Upper lobe of left lung (tissue), 6 donors: ENCODE results near the gene ZBTB12. TPM values are rescaled to one million over a fixed set of nuclear protein-coding genes. Genes with fewer than 3 reads are reported as not detected.

ENCODE experiments used
- ATAC-seq, 2 donors: fragments of 200-7000 bp; cut with Tn5 transposase; one replicate each; pipeline ENCODE4 v1.9.1; 2022; ENCODE audit warnings: mild to moderate bottlenecking in 2 of 2, moderate library complexity in 2 of 2; ENCODE audit not compliant: low FRiP score in 2 of 2
- DNase-seq, 2 donors: peaks; one replicate each; pipeline ENCODE4 v3.0.0-alpha.2; 2019 to 2020
- H3K27ac ChIP-seq, 4 donors: fragments of 200-600 bp; sonication (generic); one replicate each; pipeline ENCODE4 v1.5.1; 2016 to 2019
- H3K27me3 ChIP-seq, 4 donors: fragments of 200-600 bp; sonication (generic); one replicate each; pipeline ENCODE4 v1.5.1; 2017 to 2019
- H3K36me3 ChIP-seq, 4 donors: fragments of 200-600 bp; sonication (generic); one replicate each; pipeline ENCODE4 v1.5.1; 2016 to 2019
- H3K4me1 ChIP-seq, 4 donors: fragments of 200-600 bp; sonication (generic); one replicate each; pipeline ENCODE4 v1.5.1; 2018 to 2019
- H3K4me3 ChIP-seq, 4 donors: fragments of 200-600 bp; sonication (generic); one replicate each; pipeline ENCODE4 v1.5.1; 2017 to 2019; ENCODE audit warnings: mild to moderate bottlenecking in 2 of 4, moderate library complexity in 1 of 4
- H3K9me3 ChIP-seq, 4 donors: fragments of 200-600 bp; sonication (generic); one replicate each; pipeline ENCODE4 v1.5.1; 2018 to 2019
- CTCF ChIP-seq, 6 experiments: fragments of 450-650 bp in 4 of 6; fragments of 200-600 bp in 2 of 6; sonication (generic) in 2 of 6; IDR thresholded peaks; one replicate each; pipeline ENCODE4 v1.5.1; 2016 to 2019; ENCODE audit warnings: antibody characterized with exemption in 6 of 6
- EP300 ChIP-seq, 4 donors: sonication (generic); formaldehyde crosslinking; IDR thresholded peaks; one replicate each; pipeline ENCODE4 v1.5.1; 2017; ENCODE audit warnings: antibody characterized with exemption in 4 of 4, control low read depth in 2 of 4
- POLR2A ChIP-seq, 4 donors: fragments of 450-650 bp; IDR thresholded peaks; one replicate each; pipeline ENCODE4 v1.5.1; 2016 to 2017; ENCODE audit warnings: antibody characterized with exemption in 4 of 4, mild to moderate bottlenecking in 2 of 4
- POLR2AphosphoS5 ChIP-seq, 2 donors: sonication (generic); formaldehyde crosslinking; IDR thresholded peaks; one replicate each; pipeline ENCODE4 v1.5.1; 2017; ENCODE audit warnings: antibody characterized with exemption in 2 of 2
- WGBS, 2 donors: methylation state at CpG; one replicate each; pipeline ENCODE4 v1.1.5; 2017 to 2018; 5-methylcytosine and 5-hydroxymethylcytosine counted together
- total RNA-seq, 6 donors: library from RNA; depleted of rRNA in 4 of 6; stranded (reverse); fragments of >200 nt in 4 of 6; gene quantifications; one replicate each; pipeline versions ENCODE4 v1.1.0 to v1.2.1, GENCODE V29; 2016 to 2021
- donor health status: DM: no; HTN: no; CAD: no; lungs with moderate emphysema.
- donor health status: DM: no; HTN: yes; CAD: no; lungs with severe emphysema.

ZBTB12 gene
- total RNA-seq, 6 donors from 2014 or later: 1.0 to 7.5 (median 2.2) TPM

GRCh38 chr6:31878222-31878621 lies 23.7 kb downstream of the ZBTB12 start:
- H3K27me3 ChIP-seq: no peaks in the 10 kb centered on the region
- ATAC-seq: peak in 1 of 2 donors; percentile 34
- H3K27ac ChIP-seq: peak overlapping the region; percentile 48 to 78 (median 72)
- H3K4me1 ChIP-seq: peaks cover 0 to 15% (median 10%) of the 10 kb centered on the region in 4 donors
- H3K36me3 ChIP-seq: peaks cover 2 to 39% (median 36%) of the 10 kb centered on the region in 4 donors
- no peaks in the 10 kb centered on the region for H3K9me3 ChIP-seq
- no peak for DNase-seq
- 55 to 82% methylated on average over 1 to 3 of the region's 3 CpGs for WGBS, 2 donors
- H3K4me3 ChIP-seq: peak overlapping the region in 3 of 4 donors; percentile 38 to 47 (median 46)
- TF ChIP-seq EP300 (IDR thresholded peaks at IDR 0.05) (no peak), POLR2A (IDR thresholded peaks at IDR 0.05) (no peak), POLR2AphosphoS5 (IDR thresholded peaks at IDR 0.05) (no peak)

- 41 to 55% methylated on average over 4 to 10 of the region's 10 CpGs for WGBS, 2 donors
- DNase-seq: peak in 1 of 2 donors; percentile 89
- H3K4me1 ChIP-seq: peaks cover 0 to 15% (median 10%) of the 10 kb centered on the region in 4 donors
- peak overlapping the region; percentile 48 to 78 (median 72) for H3K27ac ChIP-seq
- peaks cover 0 to 33% (median 31%) of the 10 kb centered on the region in 4 donors for H3K36me3 ChIP-seq
- peak overlapping the region in 3 of 4 donors; percentile 38 to 47 (median 46) for H3K4me3 ChIP-seq
- no peaks in the 10 kb centered on the region for H3K9me3 ChIP-seq
- TF ChIP-seq POLR2A (IDR thresholded peaks at IDR 0.05) (peak in 2 of 4 donors; percentile 26 to 72), CTCF (IDR thresholded peaks at IDR 0.05) (no peak), EP300 (IDR thresholded peaks at IDR 0.05) (no peak), POLR2AphosphoS5 (IDR thresholded peaks at IDR 0.05) (peak in 1 of 2 donors; percentile 49)
- H3K27me3 ChIP-seq: no peaks in the 10 kb centered on the region
- ATAC-seq: peak; percentile 34 to 82
Observed at GRCh38 chr6:31877651-31878161, 24.2 kb downstream of the ZBTB12 start.

- peaks cover 0 to 28% (median 26%) of the 10 kb centered on the region in 4 donors for H3K36me3 ChIP-seq
- no peaks in the 10 kb centered on the region for H3K27me3 ChIP-seq
- H3K4me3 ChIP-seq: peak overlapping the region in 2 of 4 donors; percentile 46 to 47
- peak overlapping the region; percentile 48 to 77 (median 66) for H3K27ac ChIP-seq
- WGBS, 2 donors: 52 to 67% methylated on average over 3 of the region's 3 CpGs
- ATAC-seq: peak in 1 of 2 donors; percentile 8
- DNase-seq: no peak
- TF ChIP-seq CTCF (IDR thresholded peaks at IDR 0.05) (no peak), POLR2AphosphoS5 (IDR thresholded peaks at IDR 0.05) (no peak), POLR2A (IDR thresholded peaks at IDR 0.05) (no peak), EP300 (IDR thresholded peaks at IDR 0.05) (no peak)
- no peaks in the 10 kb centered on the region for H3K9me3 ChIP-seq
- H3K4me1 ChIP-seq: peaks cover 0 to 15% (median 10%) of the 10 kb centered on the region in 4 donors
Observed at GRCh38 chr6:31877125-31877650, 24.7 kb downstream of the ZBTB12 start.

- Histone ChIP-seq H3K4me1 (peaks cover 0 to 15% (median 10%) of the 10 kb centered on the region in 4 donors), H3K27ac (no peak overlapping the region), H3K36me3 (peaks cover 0 to 20% (median 17%) of the 10 kb centered on the region in 4 donors), H3K4me3 (no peak overlapping the region), H3K27me3 (no peaks in the 10 kb centered on the region), H3K9me3 (no peaks in the 10 kb centered on the region)
- DNase-seq (no peak), ATAC-seq (no peak)
- no peak for TF ChIP-seq POLR2A (IDR thresholded peaks at IDR 0.05)
- no peak for TF ChIP-seq POLR2AphosphoS5 (IDR thresholded peaks at IDR 0.05)
- no peak for TF ChIP-seq CTCF (IDR thresholded peaks at IDR 0.05)
- no peak for TF ChIP-seq EP300 (IDR thresholded peaks at IDR 0.05)
- 93 to 94% methylated on average over 7 of the region's 7 CpGs for WGBS, 2 donors
Observed at GRCh38 chr6:31876357-31876756, 25.5 kb downstream of the ZBTB12 start.

GRCh38 chr6:31875877-31876276 lies 26.0 kb downstream of the ZBTB12 start:
- Histone ChIP-seq H3K4me1 (peaks cover 0 to 15% (median 10%) of the 10 kb centered on the region in 4 donors), H3K36me3 (peaks cover 0 to 15% (median 14%) of the 10 kb centered on the region in 4 donors), H3K27ac (no peak overlapping the region), H3K4me3 (no peak overlapping the region), H3K27me3 (no peaks in the 10 kb centered on the region), H3K9me3 (no peaks in the 10 kb centered on the region)
- 71 to 74% methylated on average over 5 of the region's 5 CpGs for WGBS, 2 donors
- TF ChIP-seq POLR2AphosphoS5 (IDR thresholded peaks at IDR 0.05): no peak
- TF ChIP-seq CTCF (IDR thresholded peaks at IDR 0.05): no peak
- TF ChIP-seq EP300 (IDR thresholded peaks at IDR 0.05): no peak
- TF ChIP-seq POLR2A (IDR thresholded peaks at IDR 0.05): no peak
- no peak for ATAC-seq
- DNase-seq: no peak
